ENCODE results near the gene CNOT11.
"Not testable (repeated sequence)": the region's sequence is repeated elsewhere in the genome, so short reads cannot be mapped to it uniquely, and the experiment has no call there.

CNOT11 gene

DNA sequence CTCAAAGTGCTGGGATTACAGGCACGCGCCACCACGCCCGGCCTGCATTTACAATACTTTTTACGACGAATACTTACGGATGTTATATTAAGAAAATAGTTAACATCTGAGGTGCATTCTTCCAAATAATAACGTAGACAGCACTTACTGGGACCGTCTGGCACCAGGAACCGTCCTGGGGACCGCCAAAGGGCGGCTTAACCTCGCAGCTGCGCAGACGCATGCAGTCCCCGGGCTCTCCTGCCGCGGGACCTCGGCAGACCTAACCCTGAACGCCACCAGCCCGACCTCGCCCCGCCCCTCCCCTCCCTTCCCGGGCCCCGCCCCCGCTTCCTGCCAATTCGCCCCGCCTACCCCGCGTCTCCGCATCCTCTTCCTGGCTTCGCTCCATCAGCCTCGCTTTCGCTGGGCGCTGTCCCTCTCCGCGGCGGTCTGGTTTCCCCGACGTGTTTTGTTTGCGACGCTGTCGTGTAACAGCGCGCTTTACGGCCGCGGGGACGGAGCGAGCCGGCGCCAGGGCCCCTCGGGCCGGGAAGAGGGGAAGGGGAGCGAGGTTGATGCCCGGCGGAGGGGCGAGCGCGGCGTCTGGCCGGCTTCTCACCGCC lies at the start of gene CNOT11:
CNOT11 (plus strand) TSS at position 479 of the 605 bp plus-strand sequence; CDS start at position 558, 79 bp downstream.
- DNase-seq, result peak; percentile 83

DNA sequence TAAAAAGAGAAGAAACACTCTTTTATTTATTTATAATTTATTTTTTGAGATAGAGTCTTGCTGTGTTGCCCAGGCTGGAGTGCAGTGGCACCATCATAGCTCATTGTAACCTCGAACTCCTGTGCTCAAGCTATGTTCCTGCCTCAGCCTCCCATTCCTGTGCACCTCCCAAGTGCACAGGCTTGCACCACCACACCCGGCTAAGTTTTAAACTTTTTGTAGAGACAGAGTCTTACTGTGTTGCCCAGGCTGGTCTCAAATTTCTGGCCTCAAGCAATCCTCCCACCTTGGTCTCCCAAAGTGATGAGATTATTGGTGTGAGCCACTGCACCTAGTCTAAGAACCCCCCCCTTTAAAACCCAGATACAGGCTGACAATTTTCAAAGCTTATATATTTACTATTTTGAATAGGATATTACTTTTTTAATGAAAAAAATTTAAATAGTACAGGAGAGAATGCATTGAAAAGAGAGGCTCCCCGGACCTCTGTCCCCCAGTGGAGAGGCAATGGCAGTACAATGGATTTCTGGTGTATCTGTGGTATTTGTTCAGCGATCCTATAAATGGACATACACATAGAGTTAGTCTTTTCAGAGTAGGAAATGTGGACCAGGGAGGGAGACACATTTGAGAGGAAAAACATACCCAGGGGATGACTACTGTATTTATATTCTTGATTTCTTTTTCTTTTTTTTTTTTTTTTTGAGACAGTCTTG lies 48.1 kb upstream of the CNOT11 start:
- no peak for DNase-seq

DNA sequence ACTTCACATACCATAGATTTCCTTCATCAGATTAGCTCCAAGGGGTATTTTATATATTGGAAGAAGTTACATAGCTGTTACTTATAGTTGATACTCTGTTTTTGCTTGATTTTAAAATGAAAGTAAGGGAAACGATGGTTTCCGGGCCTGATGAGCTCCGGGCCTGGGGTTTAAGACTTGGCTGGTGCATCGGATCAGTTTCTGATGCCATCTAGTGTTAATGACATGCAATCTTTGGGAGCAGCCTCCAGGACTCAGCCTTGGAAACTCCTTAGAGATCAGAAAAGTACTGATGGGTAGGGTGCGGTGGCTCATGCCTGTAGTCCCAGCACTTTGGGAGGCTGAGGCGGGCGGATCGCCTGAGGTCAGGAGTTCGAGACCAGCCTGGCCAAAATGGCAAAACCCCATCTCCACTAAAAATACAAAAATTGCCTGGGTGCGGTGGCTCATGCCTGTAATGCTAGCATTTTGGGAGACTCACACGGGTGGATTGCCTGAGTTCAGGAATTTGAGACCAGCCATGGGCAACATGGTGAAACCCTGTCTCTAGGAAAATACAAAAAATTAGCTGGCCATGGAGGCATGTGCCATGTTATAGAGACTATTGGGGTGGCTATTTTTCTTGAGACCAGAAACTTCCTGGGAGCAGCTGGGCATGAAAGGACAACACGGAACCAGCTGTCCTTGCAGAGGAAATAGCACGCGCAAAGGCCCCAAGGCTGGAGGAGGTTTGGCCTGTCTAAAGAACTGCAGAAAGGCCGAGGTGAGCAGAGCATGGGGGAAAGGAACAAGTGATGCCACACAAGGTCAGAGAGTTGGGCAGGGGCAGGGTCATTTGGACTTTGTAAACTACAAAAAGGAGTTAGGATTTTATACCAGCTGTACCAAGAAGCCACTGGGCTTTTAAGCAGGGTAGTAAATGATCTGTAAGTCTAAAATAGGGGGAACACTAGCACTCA lies 46.9 kb upstream of the CNOT11 start:
- peak; percentile 4 for DNase-seq

DNA sequence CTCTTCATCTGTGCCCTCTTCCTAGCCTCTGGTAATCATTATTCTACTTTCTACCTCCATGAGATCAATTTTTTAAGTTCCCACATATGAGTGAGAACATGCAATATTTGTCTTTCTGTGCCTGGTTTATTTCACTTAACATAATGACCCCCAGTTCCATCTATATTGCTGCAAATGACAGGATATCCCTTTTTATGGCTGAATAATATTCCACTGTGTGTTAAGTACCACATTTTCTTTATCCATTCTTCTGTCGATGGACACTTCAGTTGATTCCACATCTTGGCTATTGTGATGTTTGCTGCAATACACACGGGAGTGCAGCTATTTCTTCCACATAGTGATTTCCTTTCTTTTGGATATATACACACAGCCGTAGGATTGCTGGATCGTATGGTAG lies 43.9 kb upstream of the CNOT11 start:
- no peak for DNase-seq

DNA sequence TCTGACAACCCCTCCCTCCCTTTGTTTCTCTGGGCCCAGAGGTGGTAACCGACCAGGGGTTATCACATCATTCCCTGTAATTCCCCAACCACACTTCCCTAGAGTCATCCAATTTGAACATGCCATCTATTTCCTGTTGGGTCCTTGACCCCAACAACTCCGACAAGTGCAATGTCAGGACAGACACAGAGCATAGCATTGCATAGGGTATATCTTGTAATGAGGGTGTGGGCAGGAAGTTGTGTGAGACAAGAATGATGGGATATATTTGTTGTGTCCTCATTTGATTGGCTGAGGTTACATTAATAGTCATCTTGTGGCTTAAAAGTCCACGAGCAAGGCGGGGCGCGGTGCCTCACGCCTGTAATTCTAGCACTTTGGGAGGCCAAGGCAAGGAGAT lies 33.4 kb upstream of the CNOT11 start:
- no peak for DNase-seq

DNA sequence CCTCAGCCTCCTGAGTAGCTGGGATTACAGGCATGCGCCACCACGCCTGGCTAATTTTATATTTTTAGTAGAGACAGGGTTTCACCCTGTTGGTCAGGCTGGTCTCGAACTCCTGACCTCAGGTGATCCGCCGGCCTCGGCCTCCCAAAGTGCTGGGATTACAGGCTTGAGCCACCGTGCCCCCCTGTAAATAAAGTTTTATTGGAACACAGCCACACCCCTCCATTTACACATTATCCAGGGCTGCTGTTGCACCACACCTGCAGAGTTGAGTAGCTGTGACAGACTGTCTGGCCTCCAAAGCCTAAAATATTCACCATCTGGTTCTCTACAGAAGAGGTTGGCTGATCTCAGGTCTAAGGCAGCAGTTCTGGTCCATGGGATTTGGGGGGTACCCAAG lies 32.6 kb upstream of the CNOT11 start:
- DNase-seq, result not testable (repeated sequence)

DNA sequence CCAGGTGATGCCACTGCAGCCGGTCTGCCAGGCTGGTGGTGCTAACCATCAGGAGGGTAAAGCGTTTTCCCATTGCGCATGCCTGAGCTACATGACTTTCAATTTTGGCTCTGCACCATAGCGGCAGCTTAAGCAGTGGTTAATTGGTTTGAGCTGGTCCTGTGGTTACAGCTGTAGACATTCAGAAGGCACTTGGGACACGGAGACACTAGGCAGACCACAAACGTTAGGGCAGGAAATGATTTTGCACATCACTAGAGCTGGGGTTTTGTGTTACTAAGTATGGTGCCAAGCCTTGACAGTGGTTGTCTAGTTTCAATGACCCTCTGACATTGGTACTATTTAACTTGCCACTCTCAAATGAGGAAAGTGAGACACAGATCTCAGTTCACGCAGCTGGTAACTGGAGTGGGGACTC lies 28.9 kb upstream of the CNOT11 start:
- DNase-seq, result no peak

DNA sequence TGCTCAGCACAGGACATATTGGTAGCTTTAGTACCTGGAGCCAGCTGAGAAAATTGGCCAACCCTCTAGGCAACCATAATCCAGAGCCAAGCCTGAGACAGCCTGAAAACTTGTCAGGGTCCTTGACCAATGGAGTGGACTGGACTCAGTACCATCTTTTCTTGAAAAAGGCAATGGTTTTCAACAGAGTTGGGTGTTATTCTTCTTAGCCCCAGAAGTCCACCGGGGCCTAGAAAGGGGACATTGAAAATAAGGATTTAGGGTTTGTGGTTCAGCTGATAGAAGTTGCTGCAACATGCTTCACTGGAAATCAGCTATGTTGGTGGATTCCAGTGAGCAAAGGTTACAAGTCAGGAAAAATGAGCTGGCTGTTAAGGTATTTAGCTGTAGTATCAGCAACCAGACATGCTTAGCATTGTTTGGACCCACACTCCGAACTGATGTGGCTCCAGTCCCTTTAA lies 22.1 kb upstream of the CNOT11 start:
- no peak for DNase-seq

DNA sequence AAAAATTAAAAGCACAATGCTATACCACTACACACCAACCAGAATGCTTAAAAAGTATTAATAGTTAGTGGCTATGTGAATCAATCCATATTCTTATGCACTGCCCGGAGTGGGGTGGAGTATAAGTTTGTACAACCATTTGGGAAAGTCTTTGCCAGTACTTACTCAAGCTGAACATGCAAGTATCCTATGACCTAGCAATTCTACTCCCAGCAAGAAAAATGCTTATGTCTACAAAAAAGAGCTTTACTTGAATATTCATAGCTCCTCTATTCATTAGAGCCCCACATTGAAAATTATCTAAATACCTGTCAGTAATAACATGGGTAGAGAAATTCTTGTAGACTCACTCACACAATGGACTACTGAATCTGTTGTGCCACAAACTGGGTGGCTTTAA lies 21.4 kb upstream of the CNOT11 start:
- DNase-seq, result no peak

DNA sequence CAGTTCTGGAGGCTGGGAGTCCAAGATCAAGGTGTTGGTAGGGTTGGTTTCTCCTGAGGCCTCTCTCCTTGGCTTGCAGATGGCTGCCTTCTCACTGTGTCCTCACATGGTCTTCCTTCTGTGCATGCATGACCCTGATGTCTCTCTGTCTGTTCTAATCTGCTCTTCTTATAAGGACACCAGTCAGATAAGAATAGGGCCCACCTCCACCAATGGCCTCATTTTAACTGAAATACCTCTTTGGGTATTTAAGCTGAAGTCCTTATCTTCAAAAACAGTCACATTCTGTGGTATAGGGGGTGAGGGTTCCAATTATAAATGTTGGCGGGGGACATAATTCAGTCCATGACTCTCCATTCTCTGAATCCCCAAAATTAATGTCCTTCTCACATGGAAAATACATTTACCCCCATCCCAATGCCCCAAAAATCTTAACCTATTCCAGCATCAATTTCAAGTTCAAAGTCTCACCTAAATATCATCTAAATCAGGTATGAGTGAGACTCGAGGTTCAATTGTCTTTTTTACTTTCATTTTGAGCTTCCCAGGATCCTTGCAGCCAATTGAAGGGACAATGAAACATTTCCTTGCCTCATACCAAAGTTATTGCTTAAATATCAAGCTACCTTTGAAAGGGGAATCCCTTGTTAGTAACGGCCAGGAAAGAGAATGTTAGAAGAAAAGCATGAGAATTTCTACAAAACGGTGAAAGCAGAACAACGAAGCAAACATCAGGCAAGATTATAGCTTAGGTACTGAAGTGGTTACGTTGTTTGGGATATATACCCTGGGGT lies 20.6 kb upstream of the CNOT11 start:
- DNase-seq, result no peak

DNA sequence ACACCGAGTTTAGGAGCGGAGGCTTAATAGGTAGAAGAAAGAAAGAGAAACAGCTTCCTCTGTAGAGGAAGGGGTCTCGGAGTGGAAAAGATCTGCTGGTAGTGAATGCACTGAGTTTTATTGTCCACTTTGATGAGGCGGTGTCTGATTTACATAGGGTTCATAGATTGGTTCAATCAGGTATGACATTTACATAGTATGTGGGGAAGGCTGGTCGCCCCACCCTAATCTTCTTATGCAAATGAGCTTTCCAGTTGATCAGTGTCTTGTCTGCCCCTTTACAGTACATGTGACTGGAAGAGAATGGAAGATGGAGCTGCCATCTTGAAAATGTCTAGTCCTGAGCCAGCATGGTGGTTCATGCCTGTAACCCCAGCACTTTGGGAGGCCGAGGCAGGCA lies 19.9 kb upstream of the CNOT11 start:
- DNase-seq, result no peak

DNA sequence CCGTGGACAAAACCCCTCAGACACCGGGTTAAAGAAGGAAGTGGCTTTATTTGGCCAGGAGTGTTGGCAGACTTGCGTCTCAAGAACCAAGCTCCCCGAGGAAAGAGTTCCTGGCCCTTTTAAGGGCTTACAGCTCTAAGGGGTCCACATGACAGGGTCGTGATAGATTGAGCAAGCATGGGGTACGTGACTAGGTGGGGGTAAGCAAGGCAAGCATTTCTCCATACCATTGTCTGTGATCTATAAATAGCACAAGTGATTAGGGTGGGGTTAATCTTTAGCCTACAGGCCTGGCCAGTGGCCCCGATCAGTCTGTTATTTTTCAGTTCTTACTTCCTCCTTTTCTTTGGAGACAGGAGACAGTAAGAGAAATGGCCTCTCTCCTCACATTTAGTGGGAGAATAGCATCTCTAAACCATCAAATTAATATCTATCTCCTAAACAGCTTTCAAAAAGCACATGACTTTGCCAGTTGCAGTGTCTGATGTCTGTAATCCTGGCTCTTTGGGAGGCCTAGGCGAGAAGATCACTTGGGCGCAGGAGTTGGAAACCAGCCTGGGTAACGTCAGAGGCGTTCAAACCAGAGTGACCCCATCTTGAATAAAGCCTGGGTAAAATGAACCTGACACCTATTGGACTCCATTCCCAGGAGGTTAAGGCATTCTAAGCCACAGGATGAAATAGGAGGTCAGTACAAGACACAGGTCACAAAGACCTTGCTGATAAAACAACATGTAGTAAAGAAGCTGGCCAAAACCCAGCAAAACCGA lies 18.3 kb upstream of the CNOT11 start:
- no peak for DNase-seq

DNA sequence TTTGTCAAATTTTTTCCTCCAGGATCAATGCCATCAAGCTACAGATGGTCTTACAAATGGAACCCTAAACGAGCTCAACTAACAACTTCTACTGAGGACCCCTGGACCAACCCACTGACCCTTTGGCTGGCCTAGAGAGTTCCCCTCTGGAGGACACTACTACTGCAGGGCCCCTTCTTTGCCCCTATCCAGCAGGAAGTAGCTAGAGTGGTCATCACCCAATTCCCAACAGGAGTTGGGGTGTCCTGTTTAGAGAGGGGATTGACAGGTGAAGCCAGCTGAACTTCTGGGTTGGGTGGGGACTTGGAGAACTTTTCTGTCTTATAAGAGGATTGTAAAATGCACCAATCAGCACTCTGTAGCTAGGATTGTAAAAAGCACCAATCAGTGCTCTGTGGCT lies 16.7 kb upstream of the CNOT11 start:
- not testable (repeated sequence) for DNase-seq

DNA sequence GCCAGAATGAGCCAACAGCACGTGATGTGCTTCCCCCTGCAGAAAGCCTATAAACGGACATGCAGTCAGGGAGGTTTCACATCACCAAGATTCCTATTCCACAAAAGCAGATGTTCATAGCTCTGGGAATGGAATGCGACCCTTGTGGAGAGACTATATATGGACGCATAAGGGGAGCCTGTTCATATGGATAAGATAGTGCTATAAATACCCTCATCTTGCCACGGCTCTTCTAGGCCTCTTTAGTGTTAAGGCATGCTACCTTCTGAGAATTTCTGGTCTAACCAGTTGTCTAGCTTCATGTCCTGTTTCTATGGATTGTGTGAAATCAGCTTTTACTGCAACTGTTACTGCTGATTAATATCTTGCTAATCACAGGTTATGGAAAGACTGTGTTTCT lies 14.7 kb upstream of the CNOT11 start:
- DNase-seq, result not testable (repeated sequence)

DNA sequence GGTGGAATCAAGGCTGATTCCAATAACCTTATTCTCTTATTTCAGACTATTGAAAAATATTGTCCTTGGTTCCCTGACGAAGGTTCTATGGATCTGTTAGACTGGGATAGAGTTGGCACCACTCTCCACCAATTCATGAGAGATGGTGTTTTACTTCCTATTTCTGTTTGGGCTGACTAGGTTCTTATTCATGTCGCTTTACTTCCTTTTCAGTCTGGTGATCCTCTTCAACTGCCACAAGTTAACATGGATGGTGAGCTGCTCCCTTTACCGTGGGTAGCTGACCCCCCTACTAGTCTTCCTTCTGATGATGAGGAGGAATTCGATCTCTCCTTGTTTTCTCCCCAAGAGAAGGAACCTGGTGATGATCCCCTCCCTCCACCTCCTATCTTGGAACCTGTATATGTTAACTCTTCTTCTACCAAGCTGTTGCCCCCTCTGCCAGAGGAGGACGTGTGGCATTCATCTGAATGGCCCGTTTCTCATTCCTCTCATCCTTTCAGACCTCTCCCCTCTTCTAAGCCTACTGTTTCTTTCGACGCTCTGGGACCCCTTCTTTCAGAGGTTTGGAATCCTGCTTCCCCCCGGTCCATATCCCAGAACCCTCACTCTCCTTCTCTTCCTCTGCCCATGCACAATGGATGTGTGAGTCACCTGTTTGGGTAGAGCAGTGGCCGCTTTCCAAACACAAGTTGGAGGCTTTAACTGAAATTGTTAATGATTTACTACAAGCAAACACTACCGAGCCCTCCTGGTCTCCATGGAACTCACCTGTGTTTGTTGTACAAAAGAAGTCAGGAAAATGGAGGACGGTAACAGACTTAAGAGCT lies 13.5 kb upstream of the CNOT11 start:
- no peak for DNase-seq

DNA sequence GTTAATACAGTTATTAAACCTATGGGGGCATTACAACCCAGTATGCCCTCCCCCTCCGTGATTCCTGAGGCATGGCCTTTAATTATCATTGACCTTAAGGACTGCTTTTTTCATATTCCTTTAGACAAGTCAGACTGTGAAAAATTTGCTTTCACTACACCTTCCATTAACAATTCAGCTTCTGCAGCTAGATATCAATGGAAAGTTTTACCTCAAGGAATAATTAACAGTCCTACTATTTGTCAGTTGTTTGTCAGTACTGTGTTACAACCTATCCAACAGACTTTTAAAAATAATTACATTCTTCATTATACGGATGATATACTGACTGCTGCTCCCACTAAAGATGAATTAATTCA lies 12.9 kb upstream of the CNOT11 start:
- not testable (repeated sequence) for DNase-seq

DNA sequence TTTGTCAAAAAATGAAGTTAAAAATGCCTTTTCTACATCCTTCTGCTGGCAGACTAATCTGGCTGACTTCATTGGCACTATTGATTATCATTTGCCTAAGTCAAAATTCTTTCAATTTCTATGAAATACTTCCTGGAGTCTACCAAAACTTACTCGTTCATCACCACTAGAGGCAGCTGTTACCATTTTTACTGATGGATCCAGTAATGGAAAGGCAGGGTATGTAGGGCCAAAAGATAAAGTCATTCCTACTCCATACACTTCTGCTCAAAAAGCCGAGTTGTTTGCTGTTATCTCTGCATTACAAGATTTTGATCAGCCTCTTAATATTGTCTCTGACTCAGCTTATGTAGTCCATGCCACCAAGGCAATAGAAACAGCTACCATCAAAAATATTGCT lies 12.0 kb upstream of the CNOT11 start:
- not testable (repeated sequence) for DNase-seq

DNA sequence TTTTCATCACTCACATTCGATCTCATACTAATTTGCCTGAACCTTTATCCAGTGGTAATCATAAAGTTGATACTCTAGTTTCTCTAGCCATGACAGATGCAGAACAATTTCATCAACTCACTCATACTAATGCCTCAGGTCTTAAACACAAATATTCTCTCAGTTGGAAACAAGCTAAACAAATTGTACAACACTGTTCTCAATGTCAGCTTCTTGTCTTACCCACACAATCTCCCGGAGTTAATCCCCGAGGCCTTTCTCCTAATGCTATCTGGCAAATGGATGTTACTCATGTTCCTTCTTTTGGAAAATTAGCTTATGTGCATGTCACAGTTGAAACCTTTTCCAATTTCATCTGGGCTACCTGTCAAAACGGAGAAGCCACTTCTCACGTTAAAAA lies 11.5 kb upstream of the CNOT11 start:
- DNase-seq, result no peak

DNA sequence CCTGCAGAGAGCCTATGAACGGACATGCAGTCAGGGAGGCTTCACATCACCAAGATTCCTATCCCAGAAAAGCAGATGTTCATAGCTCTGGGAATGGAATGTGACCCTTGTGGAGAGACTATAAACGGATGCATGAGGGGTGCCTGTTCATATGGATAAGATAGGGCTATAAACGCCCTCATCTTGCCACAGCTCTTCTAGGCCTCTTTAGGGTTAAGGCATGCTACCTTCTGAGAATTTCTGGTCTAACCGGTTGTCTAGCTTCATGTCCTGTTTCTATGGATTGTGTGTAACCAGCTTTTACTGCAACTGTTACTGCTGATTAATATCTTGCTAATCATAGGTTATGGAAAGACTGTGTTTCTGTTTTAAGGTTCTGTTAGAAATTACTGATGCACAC lies 8.3 kb upstream of the CNOT11 start:
- DNase-seq, result not testable (repeated sequence)

DNA sequence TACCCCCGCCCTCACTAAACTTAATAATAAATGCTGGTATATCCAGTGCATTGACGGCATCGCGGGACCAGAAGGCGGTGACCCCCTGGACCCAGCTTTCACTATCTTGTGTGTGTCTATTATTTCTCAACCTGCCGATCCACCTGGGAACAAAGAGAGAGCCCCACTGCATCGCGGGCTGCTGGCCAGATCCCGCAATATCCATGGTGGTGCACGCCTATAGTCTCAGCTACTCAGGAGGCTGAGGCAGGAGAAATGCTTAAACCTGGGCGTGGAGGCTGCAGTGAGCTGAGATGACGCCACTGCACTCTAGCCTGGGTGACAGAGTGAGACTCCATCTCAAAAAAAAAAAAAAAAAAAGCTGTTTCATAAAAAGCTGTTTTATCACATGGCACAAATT lies 7.8 kb upstream of the CNOT11 start:
- DNase-seq, result not testable (repeated sequence)

DNA sequence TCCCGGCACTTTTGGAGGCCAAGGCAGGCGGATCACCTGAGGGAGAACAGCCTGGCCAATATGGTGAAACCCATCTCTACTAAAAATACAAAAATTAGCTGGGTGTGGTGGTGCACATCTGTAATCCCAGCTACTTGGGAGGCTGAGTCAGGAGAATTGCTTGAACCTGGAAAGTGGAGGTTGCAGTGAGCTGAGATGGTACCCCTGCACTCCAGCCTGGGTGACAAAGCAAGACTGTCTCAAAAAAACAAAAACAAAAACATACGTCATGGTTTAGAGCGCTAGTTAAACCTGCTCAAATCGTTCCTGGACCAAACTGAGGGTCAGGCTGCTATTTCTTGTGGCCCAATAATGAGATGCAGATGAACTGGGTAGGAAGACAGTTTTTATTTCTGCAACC lies 7.2 kb upstream of the CNOT11 start:
- DNase-seq, result not testable (repeated sequence)

All from NCI-H1436 treated with DMSO at 0.1 percent for 48 hours (cell line).